Left lung (tissue), 10 donors: ENCODE measurements around the gene SYT1. TPM values are rescaled to one million over a fixed set of nuclear protein-coding genes. Genes with fewer than 3 reads are reported as not detected.

Experiments
- ATAC-seq: fragments of 200-7000 bp; cut with Tn5 transposase; one replicate; pipeline ENCODE4 v1.9.1; 2020; ENCODE audit warnings: moderate library complexity
- DNase-seq, 4 donors: peaks; one replicate each; pipeline ENCODE4 v3.0.0-alpha.2; 2013 to 2020
- H3K27ac ChIP-seq, 2 donors: fragments of 200-600 bp; sonication (generic) in 1 of 2; one replicate each; pipeline versions ENCODE4 v1.5.0 to v1.8.0; 2020 to 2021
- H3K27me3 ChIP-seq, 2 donors: fragments of 200-600 bp; sonication (generic) in 1 of 2; one replicate each; pipeline versions ENCODE4 v1.5.0 to v1.8.0; 2020 to 2021
- H3K36me3 ChIP-seq, 2 donors: fragments of 200-600 bp; sonication (generic) in 1 of 2; one replicate each; pipeline versions ENCODE4 v1.5.0 to v1.8.0; 2020 to 2021
- H3K4me1 ChIP-seq, 2 donors: fragments of 200-600 bp; one replicate each; pipeline ENCODE4 v1.8.0; 2021
- H3K4me3 ChIP-seq, 2 donors: fragments of 200-600 bp; sonication (generic) in 1 of 2; one replicate each; pipeline versions ENCODE4 v1.5.0 to v1.8.0; 2020 to 2021; ENCODE audit warnings: mild to moderate bottlenecking in 1 of 2
- H3K9me3 ChIP-seq, 2 donors: fragments of 200-600 bp; sonication (generic) in 1 of 2; one replicate each; pipeline versions ENCODE4 v1.5.0 to v1.8.0; 2020 to 2021
- intact Hi-C, 2 donors: fragments of 100-400 bp; cut with DNase I; formaldehyde crosslinking; loops; one replicate each; pipeline versions ENCODE4 v1.11.2 to v1.14.2; 2022
- polyA plus RNA-seq, 6 donors: library from polyadenylated mRNA; unstranded; fragments of 120-200 nt; gene quantifications; one replicate each; pipeline ENCODE4 v1.2.1, GENCODE V29; 2013; ENCODE audit not compliant: insufficient read length in 6 of 6
- total RNA-seq, 2 donors: library from RNA; stranded (reverse); fragmentation: NEBNext Ultra II Directional; extraction: Animal tissue kit (Norgen Biotek cat#: 25700); gene quantifications; one replicate each; pipeline ENCODE4 v1.2.1, GENCODE V29; 2021
- TF ChIP-seq, protein P1 (sequence below), 2 donors: fragments of 200-600 bp; sonication (generic) in 1 of 2; IDR thresholded peaks; one replicate each; pipeline versions ENCODE4 v1.5.0 to v1.8.0; 2021; ENCODE audit warnings: antibody characterized with exemption in 2 of 2
- donor health status: DM: no; HTN: yes; CAD: no.
- donor health status: DM: no; HTN: no; CAD: no.

Gene SYT1
- total and polyA plus RNA-seq, 8 donors: 1.5 to 6.9 (median 4.8) TPM

DNA sequence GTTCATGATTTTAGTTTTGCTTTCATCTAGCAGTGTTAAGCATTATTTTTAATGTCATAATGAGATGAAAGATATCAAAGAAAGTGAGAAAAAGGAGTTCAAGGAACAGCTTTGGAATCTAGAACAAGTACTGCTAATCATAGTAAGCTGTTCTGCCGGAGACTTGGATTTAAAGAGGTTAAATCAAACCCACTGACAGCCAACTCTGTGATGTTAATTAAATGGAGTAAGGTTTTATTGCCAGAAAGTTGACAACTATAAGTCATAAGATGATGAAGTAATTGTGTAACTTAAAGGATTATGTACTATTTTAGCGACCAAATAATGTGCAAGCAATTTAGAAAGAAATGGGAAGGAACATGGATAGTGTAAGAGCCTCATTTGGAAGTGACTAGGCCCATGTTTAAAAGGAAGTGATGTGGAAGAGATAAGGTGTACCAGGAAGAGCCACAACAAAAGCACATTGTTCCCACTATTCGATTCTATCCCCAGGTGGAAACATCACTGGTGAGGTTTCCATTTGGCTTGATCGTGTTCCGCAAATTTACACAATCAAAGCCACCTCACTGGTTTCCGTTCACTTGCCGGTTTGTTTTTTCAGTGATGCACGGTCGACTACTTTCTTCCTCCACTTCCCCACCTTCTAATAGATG lies 437.7 kb downstream of the SYT1 start:
- Histone ChIP-seq H3K4me1 (no peaks in the 10 kb centered on the region), H3K27me3 (no peaks in the 10 kb centered on the region), H3K4me3 (no peak overlapping the region), H3K27ac (no peak overlapping the region), H3K9me3 (no peaks in the 10 kb centered on the region), H3K36me3 (no peaks in the 10 kb centered on the region)
- TF ChIP-seq, protein P1, sequence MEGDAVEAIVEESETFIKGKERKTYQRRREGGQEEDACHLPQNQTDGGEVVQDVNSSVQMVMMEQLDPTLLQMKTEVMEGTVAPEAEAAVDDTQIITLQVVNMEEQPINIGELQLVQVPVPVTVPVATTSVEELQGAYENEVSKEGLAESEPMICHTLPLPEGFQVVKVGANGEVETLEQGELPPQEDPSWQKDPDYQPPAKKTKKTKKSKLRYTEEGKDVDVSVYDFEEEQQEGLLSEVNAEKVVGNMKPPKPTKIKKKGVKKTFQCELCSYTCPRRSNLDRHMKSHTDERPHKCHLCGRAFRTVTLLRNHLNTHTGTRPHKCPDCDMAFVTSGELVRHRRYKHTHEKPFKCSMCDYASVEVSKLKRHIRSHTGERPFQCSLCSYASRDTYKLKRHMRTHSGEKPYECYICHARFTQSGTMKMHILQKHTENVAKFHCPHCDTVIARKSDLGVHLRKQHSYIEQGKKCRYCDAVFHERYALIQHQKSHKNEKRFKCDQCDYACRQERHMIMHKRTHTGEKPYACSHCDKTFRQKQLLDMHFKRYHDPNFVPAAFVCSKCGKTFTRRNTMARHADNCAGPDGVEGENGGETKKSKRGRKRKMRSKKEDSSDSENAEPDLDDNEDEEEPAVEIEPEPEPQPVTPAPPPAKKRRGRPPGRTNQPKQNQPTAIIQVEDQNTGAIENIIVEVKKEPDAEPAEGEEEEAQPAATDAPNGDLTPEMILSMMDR (IDR thresholded peaks at IDR 0.05): no peak
- no peak for ATAC-seq
- DNase-seq: no peak
- intact Hi-C loops: no loop called here

DNA sequence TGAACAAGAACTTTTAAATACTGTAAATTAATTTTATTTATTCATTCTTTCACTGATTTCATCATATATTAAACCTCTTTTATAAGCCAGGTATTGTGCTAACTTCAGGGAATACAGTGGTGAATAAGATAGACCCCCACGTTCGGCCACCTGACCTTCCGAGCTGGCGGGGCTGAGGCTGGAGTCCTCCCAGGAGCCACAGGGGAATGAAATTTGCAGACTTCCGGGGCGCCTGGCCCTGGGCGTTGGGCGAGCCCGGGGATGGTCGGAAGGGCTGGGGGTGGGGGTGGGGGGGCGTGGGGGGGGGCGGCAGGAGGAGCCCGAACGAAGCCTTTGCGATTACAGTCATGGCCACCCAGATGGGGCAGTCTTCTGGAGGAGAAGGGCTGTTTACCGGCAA lies 442.8 kb downstream of the SYT1 start:
- TF ChIP-seq, protein P1 (IDR thresholded peaks at IDR 0.05): no peak
- Histone ChIP-seq H3K4me1 (no peaks in the 10 kb centered on the region), H3K4me3 (no peak overlapping the region), H3K36me3 (no peaks in the 10 kb centered on the region), H3K9me3 (peaks cover 0 to 3% of the 10 kb centered on the region in 2 donors), H3K27ac (no peak overlapping the region), H3K27me3 (no peaks in the 10 kb centered on the region)
- DNase-seq (no peak), ATAC-seq (no peak)
- intact Hi-C loops: no loop called here

- TF ChIP-seq, protein P1 (IDR thresholded peaks at IDR 0.05): no peak
- Histone ChIP-seq H3K36me3 (no peaks in the 10 kb centered on the region), H3K27ac (no peak overlapping the region), H3K9me3 (peaks cover 0 to 6% of the 10 kb centered on the region in 2 donors), H3K4me3 (no peak overlapping the region), H3K4me1 (no peaks in the 10 kb centered on the region), H3K27me3 (no peaks in the 10 kb centered on the region)
- no peak for DNase-seq
- ATAC-seq: no peak
- intact Hi-C loops: no loop called here
Measured at GRCh38 chr12:79309039-79309438, 444.5 kb downstream of the SYT1 start.

DNA sequence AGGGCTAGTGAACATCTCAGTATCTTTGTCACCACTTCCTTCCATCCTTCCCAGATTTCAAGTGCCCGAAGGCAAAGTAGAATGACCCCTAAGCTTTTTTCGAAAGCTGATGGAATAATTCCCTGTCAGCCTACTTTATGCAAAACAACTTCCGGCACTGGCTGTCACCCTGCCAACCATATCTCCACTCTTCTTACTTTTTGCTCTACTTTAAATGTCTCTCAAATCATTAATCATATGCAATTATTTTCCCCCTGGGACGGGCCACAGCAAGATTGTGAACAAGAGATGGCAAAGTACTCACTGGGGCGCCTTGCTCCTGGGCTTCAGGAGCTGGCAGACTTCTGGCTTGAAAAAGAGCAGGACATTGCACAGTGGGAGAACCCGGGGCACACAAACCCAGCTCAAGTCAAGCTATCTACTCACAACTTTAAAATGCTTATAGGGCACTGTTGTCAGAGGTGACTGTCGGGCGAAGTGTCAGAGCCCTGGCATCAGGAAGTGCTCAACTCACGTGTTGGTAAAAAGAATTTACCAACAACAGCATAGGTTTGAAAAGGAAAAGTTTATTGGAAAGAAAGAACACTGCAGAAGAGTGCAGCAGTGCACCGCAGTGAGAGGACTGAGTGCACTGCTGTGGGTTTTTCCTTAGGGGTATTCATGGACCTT lies 452.7 kb downstream of the SYT1 start:
- intact Hi-C loops: no loop called here
- Histone ChIP-seq H3K4me3 (no peak overlapping the region), H3K36me3 (no peaks in the 10 kb centered on the region), H3K27me3 (no peaks in the 10 kb centered on the region), H3K4me1 (no peaks in the 10 kb centered on the region), H3K9me3 (peaks cover 0 to 7% of the 10 kb centered on the region in 2 donors), H3K27ac (no peak overlapping the region)
- no peak for ATAC-seq
- TF ChIP-seq, protein P1 (IDR thresholded peaks at IDR 0.05): no peak
- DNase-seq: peak in 1 of 4 donors; percentile 10

- Histone ChIP-seq H3K4me1 (no peaks in the 10 kb centered on the region), H3K27ac (no peak overlapping the region), H3K9me3 (no peaks in the 10 kb centered on the region), H3K36me3 (no peaks in the 10 kb centered on the region), H3K4me3 (no peak overlapping the region), H3K27me3 (no peaks in the 10 kb centered on the region)
- intact Hi-C loops: no loop called here
- TF ChIP-seq, protein P1 (IDR thresholded peaks at IDR 0.05): no peak
- ATAC-seq: no peak
- DNase-seq: no peak
Measured at GRCh38 chr12:79322905-79323304, 458.3 kb downstream of the SYT1 start.
